Measurements from ENCODE around the gene SMARCD3. TPM values are rescaled to one million over a fixed set of nuclear protein-coding genes. Genes with fewer than 3 reads are reported as not detected.

Gene SMARCD3
- total and polyA plus RNA-seq, 2 of the 8 experiments (the other 6 are each of a cell fraction or from before 2014, with no cell fraction given), result 3.0 to 5.6 TPM

DNA sequence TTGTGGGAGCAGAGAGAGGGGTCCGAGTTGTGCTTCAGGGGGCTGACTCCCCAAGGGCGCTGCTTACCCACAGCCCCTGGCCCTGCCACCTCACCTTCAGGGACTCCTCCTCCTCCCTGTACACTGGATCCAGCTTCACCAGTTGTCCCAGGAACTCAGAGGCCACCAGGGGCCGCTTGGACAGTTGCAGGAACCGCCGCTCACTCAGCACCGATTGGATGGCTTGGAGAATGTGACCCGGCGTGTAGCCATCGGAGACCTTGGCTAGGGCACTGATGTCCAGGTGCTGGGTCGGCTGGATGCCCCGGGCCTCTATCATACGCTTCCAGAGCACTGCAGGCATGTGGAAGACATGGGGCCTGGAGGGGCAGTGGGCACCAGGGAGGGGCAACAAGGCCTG is 57.0 kb downstream of the SMARCD3 start:
- 94% methylated on average over 12 of the region's 12 CpGs; no CpG with 5 or more reads in 1 of the 2 experiments for WGBS, 2 experiments (ENCODE audit: extremely low coverage in 1 of 2, insufficient coverage in 1 of 2, insufficient read length in 1 of 2, insufficient replicate concordance in 2 of 2, low coverage in 1 of 2, low lambda C conversion rate in 2 of 2, missing lambda C conversion rate in 1 of 2)
- Histone ChIP-seq H3K4me1 (replicated peaks in 1 of 4; ENCODE audit: control insufficient read depth in 3 of 4, insufficient read depth in 4 of 4, low read length in 3 of 4) (peaks cover 0 to 3% (median 2%) of the 10 kb centered on the region in 4 experiments; a peak in 2 of 7 replicates), H4K8ac (ENCODE audit: extremely low read depth, insufficient read depth, low read length) (no peak overlapping the region), H3K18ac (ENCODE audit: extremely low read depth, low read length) (no peak overlapping the region), H3K27me3 (replicated peaks in 1 of 4; ENCODE audit: control insufficient read depth in 3 of 4, extremely low read depth in 1 of 4, insufficient read depth in 3 of 4, low read length in 3 of 4) (peaks cover 0 to 10% (median 0%) of the 10 kb centered on the region in 4 experiments; a peak in 2 of 7 replicates), H3K23me2 (ENCODE audit: low read depth, low read length) (no peaks in the 10 kb centered on the region), H3K79me1 (ENCODE audit: low read depth, low read length) (no peaks in the 10 kb centered on the region), H3K4me3 (ENCODE audit: extremely low read depth in 1 of 4, insufficient read depth in 2 of 4, low read depth in 3 of 4, low read length in 4 of 4) (no peak overlapping the region), H3K4me2 (ENCODE audit: insufficient read depth in 1 of 2, low read depth in 2 of 2, low read length in 2 of 2) (no peak overlapping the region), H2AK5ac (ENCODE audit: low read depth, low read length) (no peak overlapping the region), H4K20me1 (replicated peaks in 1 of 2; ENCODE audit: control insufficient read depth in 1 of 2, insufficient read depth in 2 of 2, low read length in 2 of 2) (no peaks in the 10 kb centered on the region), H2BK5ac (ENCODE audit: low read depth, low read length) (no peak overlapping the region), H2BK120ac (replicated peaks; ENCODE audit: low read depth, low read length) (no peak overlapping the region), H4K91ac (replicated peaks; ENCODE audit: insufficient read length, low read length) (no peak overlapping the region), H3K27ac (ENCODE audit: low read depth, low read length) (no peak overlapping the region), H2AFZ (ENCODE audit: low read length) (no peak overlapping the region), H2BK20ac (ENCODE audit: low read length) (no peak overlapping the region), H3K23ac (ENCODE audit: insufficient read length) (no peak overlapping the region), H3K14ac (ENCODE audit: insufficient read length) (no peak overlapping the region), H3K79me2 (ENCODE audit: control insufficient read depth in 1 of 2, insufficient read depth in 2 of 2, low read length in 2 of 2) (no peaks in the 10 kb centered on the region), H3K36me3 (ENCODE audit: control insufficient read depth in 2 of 4, insufficient read depth in 4 of 4, low read length in 3 of 4) (no peaks in the 10 kb centered on the region), H2BK15ac (ENCODE audit: low read length) (no peak overlapping the region), H3K9ac (replicated peaks in 1 of 4; ENCODE audit: extremely low read depth in 1 of 4, low read depth in 3 of 4, low read length in 3 of 4) (no peak overlapping the region), H3K4ac (replicated peaks; ENCODE audit: insufficient read length, low read depth, low read length) (no peak overlapping the region), H3K9me3 (ENCODE audit: insufficient read depth in 2 of 2, low read depth in 1 of 2, low read length in 1 of 2) (no peaks in the 10 kb centered on the region), H2BK12ac (ENCODE audit: low read depth, low read length) (no peak overlapping the region), H3K56ac (replicated peaks; ENCODE audit: insufficient read length, low read depth, low read length) (no peak overlapping the region), H4K5ac (ENCODE audit: insufficient read length, low read depth, low read length) (no peak overlapping the region)
- ChIA-PET CTCF (ENCODE audit: partially characterized antibody) (interaction anchor here (0.9 to 2.0 kb wide), 5 partner anchors 9 to 68 kb away, joined by 3 to 5 read pairs (median 4); no protein-coding TSS in a partner anchor), POLR2A (ENCODE audit: partially characterized antibody) (interaction anchor here (1.3 kb wide), 1 partner anchor 19 kb away, joined by 3 read pairs; the partner anchor contains the start of gene H2BK1)
- no peak for TF ChIP-seq RBBP5 (IDR thresholded peaks at IDR 0.05; ENCODE audit: borderline replicate concordance, low read depth, low read length)
- no peak for TF ChIP-seq YY1 (IDR thresholded peaks at IDR 0.05; ENCODE audit: low read depth, low read length)
- no peak for TF ChIP-seq POLR2AphosphoS5 (IDR thresholded peaks at IDR 0.05; ENCODE audit: low read depth, low read length)
- no peak for TF ChIP-seq ZNF274 (IDR thresholded peaks at IDR 0.05; ENCODE audit: borderline replicate concordance, extremely low read depth, low read length)
- no peak for TF ChIP-seq E2F6 (IDR thresholded peaks at IDR 0.05)
- FAIRE-seq (no peak), DNase-seq (ENCODE audit: low read depth in 1 of 2, low spot score in 2 of 2) (no peak)

All from H1 (cell line).